Upper lobe of left lung (tissue), 4 donors: ENCODE results near the gene MACROD2.

Source experiments
- EP300 ChIP-seq, 4 donors: sonication (generic); formaldehyde crosslinking; IDR thresholded peaks; one replicate each; pipeline ENCODE4 v1.5.1; 2017; ENCODE audit warnings: antibody characterized with exemption in 4 of 4, control low read depth in 2 of 4
- POLR2A ChIP-seq, 4 donors: fragments of 450-650 bp; IDR thresholded peaks; one replicate each; pipeline ENCODE4 v1.5.1; 2016 to 2017; ENCODE audit warnings: antibody characterized with exemption in 4 of 4, mild to moderate bottlenecking in 2 of 4
- TF ChIP-seq, protein P1 (sequence below), 6 experiments: fragments of 450-650 bp in 4 of 6; fragments of 200-600 bp in 2 of 6; sonication (generic) in 2 of 6; IDR thresholded peaks; one replicate each; pipeline ENCODE4 v1.5.1; 2016 to 2019; ENCODE audit warnings: antibody characterized with exemption in 6 of 6

DNA sequence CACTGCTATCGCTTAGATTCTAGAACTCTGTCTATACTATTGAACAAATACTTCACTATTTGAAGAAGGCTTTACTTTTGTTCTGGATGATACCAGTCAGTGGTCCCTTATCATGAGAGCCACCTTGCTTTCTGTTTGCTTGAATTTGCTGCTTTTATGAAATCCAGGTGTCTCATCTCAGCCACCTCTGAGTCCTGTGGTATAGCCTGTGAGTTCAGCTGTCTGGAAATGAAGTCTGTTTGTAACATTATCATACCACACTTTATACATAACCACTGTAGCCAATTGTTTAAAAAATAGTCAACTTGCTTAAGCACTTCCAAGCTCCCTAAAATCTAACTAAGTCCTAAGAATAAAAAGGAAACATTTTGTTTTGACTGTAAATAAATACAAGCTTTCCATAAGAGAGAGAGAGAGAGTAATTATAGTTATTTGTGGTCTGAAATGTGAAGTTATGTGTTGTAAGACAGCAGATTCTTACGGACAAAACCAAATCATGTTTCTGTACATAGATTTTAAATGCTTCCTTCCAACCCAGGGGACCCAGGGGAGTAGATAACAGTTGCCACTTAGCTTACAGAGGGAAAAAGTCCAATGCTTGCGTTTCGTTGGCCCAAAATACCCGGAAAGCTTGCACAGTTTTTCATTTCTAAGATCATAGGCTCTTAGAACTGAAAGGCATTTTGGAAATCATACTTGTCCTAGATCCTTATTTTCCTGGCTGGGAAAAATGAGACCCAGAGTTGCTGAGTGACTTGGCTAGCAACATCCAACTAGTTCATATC is 1449.9 kb downstream of the MACROD2 start:
- TF ChIP-seq, protein P1, sequence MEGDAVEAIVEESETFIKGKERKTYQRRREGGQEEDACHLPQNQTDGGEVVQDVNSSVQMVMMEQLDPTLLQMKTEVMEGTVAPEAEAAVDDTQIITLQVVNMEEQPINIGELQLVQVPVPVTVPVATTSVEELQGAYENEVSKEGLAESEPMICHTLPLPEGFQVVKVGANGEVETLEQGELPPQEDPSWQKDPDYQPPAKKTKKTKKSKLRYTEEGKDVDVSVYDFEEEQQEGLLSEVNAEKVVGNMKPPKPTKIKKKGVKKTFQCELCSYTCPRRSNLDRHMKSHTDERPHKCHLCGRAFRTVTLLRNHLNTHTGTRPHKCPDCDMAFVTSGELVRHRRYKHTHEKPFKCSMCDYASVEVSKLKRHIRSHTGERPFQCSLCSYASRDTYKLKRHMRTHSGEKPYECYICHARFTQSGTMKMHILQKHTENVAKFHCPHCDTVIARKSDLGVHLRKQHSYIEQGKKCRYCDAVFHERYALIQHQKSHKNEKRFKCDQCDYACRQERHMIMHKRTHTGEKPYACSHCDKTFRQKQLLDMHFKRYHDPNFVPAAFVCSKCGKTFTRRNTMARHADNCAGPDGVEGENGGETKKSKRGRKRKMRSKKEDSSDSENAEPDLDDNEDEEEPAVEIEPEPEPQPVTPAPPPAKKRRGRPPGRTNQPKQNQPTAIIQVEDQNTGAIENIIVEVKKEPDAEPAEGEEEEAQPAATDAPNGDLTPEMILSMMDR (IDR thresholded peaks at IDR 0.05): no peak
- TF ChIP-seq POLR2A (IDR thresholded peaks at IDR 0.05): no peak
- TF ChIP-seq EP300 (IDR thresholded peaks at IDR 0.05): no peak
